Keratinocyte (primary cell): ENCODE data around the gene SOD1.

ENCODE experiments used
- EZH2 ChIP-seq: IDR thresholded peaks from one replicate; pipeline ENCODE4 v1.6.1; 2012; ENCODE audit warnings: inconsistent platforms, mild to moderate bottlenecking, low read length, moderate library complexity
- TF ChIP-seq, protein P1 (sequence below), 3 experiments: IDR thresholded peaks in 1 of 3; conservative IDR thresholded peaks in 1 of 3; optimal IDR thresholded peaks in 1 of 3; 2 replicates in 2 of 3; 3 replicates in 1 of 3; pipeline versions ENCODE3 to v1.5.1; 2011; ENCODE audit warnings: low read length in 3 of 3, mild to moderate bottlenecking in 3 of 3, moderate library complexity in 2 of 3, control low read depth in 1 of 3, inconsistent platforms in 1 of 3; ENCODE audit not compliant: insufficient read depth in 2 of 3; ENCODE audit errors: extremely low read depth in 1 of 3

DNA sequence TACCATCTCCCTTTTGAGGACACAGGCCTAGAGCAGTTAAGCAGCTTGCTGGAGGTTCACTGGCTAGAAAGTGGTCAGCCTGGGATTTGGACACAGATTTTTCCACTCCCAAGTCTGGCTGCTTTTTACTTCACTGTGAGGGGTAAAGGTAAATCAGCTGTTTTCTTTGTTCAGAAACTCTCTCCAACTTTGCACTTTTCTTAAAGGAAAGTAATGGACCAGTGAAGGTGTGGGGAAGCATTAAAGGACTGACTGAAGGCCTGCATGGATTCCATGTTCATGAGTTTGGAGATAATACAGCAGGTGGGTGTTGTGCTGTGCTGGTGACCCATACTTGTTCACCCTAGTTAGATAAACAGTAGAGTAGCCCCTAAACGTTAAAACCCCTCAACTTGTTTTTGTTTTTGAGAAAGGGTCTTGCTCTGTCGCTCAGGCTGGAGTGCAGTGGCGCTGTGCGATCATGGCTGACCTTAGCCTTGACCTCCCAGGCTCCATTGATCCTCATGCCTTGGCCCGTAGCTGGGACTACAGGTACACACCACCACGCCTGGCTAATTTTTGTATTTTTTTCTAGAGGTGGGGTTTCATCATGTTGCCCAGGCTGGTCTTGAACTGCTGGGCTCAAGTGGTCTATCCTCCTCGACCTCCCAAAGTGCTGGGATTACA is 4.2 kb downstream of the SOD1 start:
- TF ChIP-seq, protein P1, sequence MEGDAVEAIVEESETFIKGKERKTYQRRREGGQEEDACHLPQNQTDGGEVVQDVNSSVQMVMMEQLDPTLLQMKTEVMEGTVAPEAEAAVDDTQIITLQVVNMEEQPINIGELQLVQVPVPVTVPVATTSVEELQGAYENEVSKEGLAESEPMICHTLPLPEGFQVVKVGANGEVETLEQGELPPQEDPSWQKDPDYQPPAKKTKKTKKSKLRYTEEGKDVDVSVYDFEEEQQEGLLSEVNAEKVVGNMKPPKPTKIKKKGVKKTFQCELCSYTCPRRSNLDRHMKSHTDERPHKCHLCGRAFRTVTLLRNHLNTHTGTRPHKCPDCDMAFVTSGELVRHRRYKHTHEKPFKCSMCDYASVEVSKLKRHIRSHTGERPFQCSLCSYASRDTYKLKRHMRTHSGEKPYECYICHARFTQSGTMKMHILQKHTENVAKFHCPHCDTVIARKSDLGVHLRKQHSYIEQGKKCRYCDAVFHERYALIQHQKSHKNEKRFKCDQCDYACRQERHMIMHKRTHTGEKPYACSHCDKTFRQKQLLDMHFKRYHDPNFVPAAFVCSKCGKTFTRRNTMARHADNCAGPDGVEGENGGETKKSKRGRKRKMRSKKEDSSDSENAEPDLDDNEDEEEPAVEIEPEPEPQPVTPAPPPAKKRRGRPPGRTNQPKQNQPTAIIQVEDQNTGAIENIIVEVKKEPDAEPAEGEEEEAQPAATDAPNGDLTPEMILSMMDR (optimal IDR thresholded peaks at IDR 0.05 in 1 of 3, IDR thresholded peaks at IDR 0.05 in 1 of 3, conservative IDR thresholded peaks at IDR 0.05 in 1 of 3; ENCODE audit: extremely low read depth in 1 of 3, insufficient read depth in 2 of 3, low read length in 3 of 3): no peak
- TF ChIP-seq EZH2: no peak
